HG02623 (cell line): ENCODE data around the gene EME2.
A peak's percentile ranks its signal among the peaks of the same experiment; 100 is the strongest.

Source experiments
- ATAC-seq: cut with Tn5 transposase; IDR thresholded peaks from one replicate; pipeline ENCODE4 v1.9.1; 2021; ENCODE audit warnings: moderate library complexity; ENCODE audit not compliant: unreplicated experiment

EME2 gene

DNA sequence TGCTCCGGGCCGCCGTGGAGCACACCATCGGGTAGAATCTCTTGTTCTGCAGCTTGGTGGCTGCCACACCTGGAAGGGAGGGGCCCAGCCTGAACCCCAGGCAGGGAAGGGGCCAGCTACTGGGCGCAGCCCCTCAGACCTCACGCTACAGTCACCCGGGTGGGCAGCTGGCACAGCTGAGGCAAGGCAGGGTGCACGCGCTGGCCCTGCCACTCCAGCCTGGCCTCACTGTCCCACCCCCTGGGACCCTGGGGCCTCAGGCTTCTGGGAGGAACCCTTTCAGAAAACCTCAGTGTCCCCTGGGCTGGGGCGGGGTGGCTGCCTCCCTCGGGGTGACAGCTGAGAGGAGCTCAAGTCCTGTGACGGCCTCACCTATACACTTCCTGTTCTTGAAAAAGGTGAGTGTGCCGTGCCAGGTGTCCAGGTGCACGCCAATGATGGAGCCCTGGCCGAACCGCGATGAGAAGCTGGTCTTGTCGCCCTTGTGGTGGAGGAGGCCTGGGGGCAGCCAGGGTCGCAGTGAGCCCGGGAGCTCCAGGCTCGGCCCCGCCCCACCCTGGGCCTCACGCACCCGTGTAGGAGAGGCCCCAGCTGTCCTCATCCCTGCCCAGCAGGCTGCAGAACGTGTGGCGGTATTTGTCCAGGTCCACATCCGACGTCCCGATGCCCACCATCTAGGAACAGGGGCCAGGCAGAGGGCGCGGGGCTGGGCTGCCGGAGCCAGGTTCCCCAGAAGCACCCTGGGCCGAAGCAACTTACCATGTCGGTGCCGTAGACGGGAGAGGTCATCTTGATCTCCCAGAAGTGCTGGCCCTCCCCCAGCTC lies 5.0 kb downstream of the EME2 start:
- ATAC-seq = no peak

GRCh38 chr16:1778200-1779179 lies 5.9 kb downstream of the EME2 start:
- ATAC-seq = no peak

DNA sequence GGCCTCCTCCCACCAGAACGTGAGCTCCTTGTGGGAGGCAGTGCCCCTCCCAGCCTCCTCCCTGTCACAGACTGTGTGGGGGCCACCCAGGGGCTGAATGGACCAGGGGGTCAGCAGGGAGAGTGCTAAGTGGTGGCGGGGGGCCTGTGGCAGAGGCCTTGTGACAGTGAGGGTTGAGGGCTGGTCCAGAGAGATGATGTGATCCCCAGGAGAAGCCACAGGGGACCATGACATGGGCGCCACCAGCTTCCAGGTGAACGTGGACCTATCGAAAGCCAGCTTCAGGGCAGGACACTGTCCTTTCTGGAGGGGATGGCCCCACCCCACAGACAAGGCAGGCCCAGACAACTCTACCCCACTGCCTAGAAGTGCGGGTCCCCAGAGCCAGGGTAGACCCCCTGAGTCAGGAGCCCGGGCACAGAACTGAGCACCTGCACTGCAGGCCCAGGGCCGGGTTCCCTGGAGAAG lies 6.7 kb downstream of the EME2 start:
- no peak for ATAC-seq

DNA sequence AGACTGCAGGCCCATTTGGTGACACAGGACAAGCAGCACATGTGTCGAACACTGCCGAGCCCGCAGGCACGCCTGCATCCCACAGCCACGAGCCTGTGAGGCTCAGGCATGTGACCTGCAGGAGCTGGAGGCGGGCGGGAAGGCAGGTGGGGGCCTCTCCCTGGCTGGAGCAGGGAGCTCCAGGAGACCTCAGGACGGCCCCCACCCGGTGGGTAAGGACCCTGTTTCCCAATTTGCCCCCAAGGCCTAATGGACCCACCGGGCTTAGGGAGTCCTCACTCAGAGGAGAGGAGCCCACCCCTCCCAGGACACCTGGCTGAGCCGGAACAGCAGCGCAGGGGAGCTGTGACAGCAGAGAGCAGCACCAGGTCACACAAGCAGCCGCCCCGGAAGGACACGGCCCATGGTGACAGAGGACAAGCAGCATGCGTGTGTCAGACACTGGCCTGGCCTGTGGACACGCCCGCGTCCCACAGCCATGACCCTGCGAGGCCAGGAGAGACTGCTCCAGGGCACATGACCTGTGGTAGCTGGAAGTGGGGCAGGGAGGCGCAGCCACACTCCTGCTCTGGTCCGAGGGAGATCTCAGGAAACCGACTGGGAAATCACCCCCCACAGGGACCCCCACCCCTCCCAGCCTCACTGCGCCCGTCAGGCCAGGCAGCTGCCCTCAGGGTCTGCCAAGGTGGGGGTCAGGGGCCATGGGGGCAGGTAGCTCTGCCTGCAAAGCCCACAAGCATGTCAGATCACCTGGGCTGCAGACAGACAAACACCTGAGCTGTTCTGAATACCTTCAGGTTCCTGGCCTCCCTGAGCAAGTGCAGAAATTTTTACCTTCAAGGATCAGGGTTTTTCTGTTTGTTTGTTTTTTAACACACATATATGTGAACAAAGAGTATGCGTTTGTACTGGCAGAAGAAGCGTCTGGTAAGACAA lies 7.4 kb downstream of the EME2 start:
- no peak for ATAC-seq

DNA sequence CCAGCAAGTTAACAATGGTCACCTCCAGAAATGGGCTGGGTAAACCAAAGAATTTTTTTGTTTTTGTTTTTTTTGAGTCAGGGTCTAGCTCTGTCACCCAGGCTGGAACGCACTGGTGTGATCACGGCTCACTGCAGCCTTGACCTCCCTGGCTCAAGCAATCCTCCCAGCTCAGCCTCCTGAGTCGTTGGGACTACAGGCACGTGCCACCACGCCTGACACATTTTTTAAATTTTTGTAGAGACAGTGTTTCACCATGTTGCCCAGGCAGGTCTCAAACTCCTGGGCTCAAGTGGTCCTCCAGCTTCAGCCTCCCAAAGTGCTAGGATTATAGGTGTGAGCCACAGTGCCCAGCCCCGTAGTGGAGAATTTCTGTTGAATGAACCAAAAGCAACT lies 8.1 kb downstream of the EME2 start:
- ATAC-seq = no peak

DNA sequence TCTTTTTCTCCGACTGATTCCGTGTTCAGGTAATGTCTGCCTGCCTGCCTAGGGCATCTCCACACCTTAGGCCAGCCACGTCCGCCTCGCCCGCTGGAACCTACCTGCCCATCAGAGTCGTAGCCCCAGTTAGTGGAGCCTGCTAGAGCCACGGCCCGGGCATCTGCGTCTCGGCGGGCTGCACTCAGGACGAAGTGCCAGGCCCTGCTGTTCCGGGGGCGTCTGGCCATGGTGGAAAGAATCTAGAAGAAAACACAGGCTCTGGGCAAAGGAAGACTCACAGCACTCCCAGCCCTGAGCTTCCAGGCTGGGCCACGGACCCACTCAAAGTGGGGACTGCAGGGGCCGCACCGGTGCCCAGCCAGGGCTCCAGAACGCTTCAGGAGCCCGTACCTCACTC lies 8.6 kb downstream of the EME2 start:
- ATAC-seq = no peak

GRCh38 chr16:1781758-1782407 lies 9.3 kb downstream of the EME2 start:
- ATAC-seq = peak; percentile 0

DNA sequence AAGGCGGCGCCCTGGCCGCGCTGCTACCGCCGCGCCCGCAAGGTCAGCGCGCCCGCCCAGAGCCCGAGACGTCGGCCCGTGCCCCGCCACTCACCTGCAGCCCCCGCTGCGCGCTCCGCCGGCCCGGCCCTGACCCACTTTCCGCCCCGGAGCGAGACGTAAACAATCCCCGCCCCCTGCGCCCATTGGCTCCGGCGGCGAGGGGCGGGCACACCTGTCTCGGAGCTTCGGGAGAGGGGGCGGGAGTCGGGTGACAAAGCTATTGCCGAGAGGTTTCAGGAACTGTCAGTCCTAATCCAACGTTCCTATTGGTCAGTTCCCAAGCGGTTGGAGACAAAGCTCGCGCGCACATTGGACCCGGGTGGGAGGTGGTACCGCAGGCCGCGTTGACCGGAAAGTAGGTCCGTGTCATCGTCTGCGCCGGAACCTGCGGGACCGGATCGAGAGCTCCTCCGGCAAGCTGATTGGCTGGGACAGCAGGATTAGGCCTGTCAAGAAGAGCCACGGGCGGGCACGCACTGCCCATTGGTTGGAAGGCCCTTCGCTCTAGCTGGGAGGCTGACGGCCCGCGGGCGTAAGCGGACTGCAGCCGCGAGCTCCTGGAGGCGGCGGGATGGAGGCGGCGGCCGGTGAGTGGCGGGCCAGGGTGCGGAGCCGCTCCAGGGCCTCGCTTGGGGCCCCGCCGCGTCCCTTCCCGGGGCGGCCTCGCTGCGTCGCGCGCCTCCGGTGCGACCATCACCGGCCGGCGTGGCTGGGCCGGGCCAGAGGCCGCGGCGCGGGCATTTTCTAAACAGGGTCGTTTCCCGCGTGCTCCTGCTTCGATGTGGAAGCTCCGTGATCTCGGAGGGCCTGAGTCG lies 10.0 kb downstream of the EME2 start, which contains the start of the genes NUBP2 and SPSB3:
Gene NUBP2, plus strand, starts transcription at position 553 of the 857 bp plus-strand sequence. Its CDS starts 61 bp downstream, at position 614.
Gene SPSB3, minus strand, starts transcription at position 164 of the 857 bp plus-strand sequence. CDS start 1,088 bp downstream, outside the sequence.
- peak; percentile 78 for ATAC-seq

- no peak for ATAC-seq
These were observed 12.6 kb downstream of the EME2 start for GRCh38 chr16:1784977-1785845.

DNA sequence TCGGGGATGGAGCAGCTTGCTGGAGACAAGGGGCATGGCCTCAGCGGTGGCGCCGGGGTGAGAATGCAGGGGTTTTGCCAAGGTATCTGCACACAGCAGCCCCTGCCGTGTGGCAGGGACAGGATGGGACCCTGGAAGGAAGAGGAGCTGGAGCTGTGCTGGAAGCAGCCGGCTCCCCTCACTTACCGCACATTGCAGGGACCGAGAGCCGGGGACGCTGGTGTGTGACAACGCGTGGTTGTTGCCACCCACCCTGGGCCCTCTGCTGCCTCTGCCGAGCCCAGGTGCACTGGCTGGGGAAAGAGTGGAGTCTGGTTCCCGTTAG lies 13.2 kb downstream of the EME2 start:
- ATAC-seq = no peak

DNA sequence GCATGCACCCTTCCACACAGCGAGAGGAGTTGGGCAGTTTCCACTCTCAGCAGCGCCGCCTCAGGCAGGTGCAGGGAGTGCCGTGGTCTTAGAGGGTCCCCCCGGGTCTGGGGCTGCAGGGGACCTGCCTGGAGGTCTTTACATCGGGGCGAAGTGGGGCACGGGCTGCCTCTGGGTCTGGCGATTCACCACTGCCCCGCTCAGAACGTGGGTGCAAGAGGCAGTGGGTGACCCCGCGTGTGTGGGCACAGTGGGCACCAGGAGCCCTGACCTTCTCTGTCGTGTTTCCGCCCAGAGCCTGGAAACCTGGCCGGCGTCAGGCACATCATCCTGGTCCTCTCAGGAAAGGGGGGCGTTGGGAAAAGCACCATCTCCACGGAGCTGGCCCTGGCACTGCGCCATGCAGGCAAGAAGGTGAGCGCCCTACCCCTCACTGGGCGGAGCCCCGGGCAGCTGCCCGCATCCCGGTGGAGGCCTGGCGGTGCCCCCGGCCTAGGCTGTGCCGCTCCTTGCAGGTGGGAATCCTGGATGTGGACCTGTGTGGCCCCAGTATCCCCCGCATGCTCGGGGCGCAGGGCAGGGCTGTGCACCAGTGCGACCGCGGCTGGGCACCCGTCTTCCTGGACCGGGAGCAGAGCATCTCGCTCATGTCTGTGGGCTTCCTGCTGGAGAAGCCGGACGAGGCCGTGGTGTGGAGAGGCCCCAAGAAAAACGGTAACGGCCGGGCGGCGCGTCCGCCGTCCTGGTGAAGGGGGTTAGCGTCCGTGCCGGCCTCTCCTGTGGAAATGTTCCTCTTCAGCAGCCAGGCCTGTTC lies 13.8 kb downstream of the EME2 start:
- no peak for ATAC-seq

GRCh38 chr16:1787056-1787321 lies 14.4 kb downstream of the EME2 start:
- ATAC-seq = no peak

- ATAC-seq = no peak
These were observed 14.9 kb downstream of the EME2 start for GRCh38 chr16:1787322-1788094.

- no peak for ATAC-seq
These were observed 15.6 kb downstream of the EME2 start for GRCh38 chr16:1788095-1788707.

DNA sequence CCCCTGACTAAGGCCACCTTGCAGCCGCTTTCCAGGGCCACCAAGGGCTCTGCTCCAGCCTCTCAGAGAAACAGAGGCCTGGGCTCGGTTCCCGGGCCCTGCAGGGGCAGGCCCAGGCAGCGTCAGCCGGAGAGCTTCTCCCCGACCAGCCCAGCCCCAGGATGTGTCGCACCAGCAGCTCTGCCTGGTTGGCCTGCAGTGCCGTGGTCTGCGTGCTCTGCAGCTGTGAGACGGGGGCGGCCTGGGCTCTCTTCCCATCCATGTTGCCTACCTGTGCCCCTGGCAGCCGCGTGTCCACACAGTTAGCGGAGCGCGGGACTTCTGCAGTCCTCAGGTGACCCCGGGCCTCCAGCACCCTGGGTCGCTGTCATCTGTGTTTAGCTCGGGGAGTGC lies 16.1 kb downstream of the EME2 start:
- ATAC-seq = no peak

DNA sequence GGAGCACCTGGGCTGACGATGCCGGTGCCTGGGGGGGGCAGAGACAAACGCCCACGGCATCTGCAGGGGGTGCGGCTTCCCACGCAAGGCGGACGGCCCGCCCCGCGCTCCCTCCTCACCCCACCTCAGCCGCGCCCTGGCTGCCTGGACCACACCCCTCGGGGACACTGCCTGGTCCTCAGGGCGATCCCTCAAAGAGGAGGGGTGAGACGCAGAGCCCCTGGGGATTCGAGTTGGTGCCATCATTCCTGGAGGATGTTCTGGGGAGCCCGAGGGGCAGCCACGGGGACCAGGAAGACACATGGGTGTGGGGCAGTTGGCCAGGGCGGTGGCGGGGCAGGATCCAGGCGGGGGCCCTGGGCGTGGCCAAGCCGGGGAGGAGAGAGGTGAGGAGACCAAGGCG lies 17.0 kb downstream of the EME2 start:
- ATAC-seq = no peak

- no peak for ATAC-seq
These were observed 17.6 kb downstream of the EME2 start for GRCh38 chr16:1790261-1790610.
